K562 (cell line): ENCODE results near the gene SPHK2. TPM values are rescaled to one million over a fixed set of nuclear protein-coding genes. Genes with fewer than 3 reads are reported as not detected.
A peak's percentile ranks its signal among the peaks of the same experiment; 100 is the strongest.

Experiments
- BHLHE40 ChIP-seq: IDR thresholded peaks from 2 replicates; pipeline ENCODE4 v1.6.1; 2011; ENCODE audit warnings: low read length, improper control_type of control experiment
- CEBPB ChIP-seq: fragments of 450-650 bp; IDR thresholded peaks from 2 replicates; pipeline ENCODE4 v1.6.1; 2016; ENCODE audit warnings: missing genetic modification characterization, missing compliant biosample characterization
- JUN ChIP-seq, 2 experiments: sonication (generic) in 1 of 2; formaldehyde crosslinking in 1 of 2; IDR thresholded peaks; 2 replicates each; pipeline versions ENCODE4 v1.6.1 to v1.8.0; 2012 to 2022; ENCODE audit warnings: borderline replicate concordance in 2 of 2, mild to moderate bottlenecking in 2 of 2, improper control_type of control experiment in 1 of 2, low read depth in 1 of 2, low read length in 1 of 2, missing genetic modification reagents in 1 of 2
- LCOR ChIP-seq: sonication (generic); formaldehyde crosslinking; IDR thresholded peaks from 2 replicates; pipeline ENCODE4 v1.8.0; 2022; ENCODE audit warnings: mild to moderate bottlenecking, missing genetic modification reagents
- MAZ ChIP-seq, 2 experiments: fragments of 450-650 bp in 1 of 2; sonication (generic) in 1 of 2; formaldehyde crosslinking; IDR thresholded peaks in 1 of 2; conservative IDR thresholded peaks in 1 of 2; 2 replicates each; pipeline versions ENCODE4 v1.4.0 to v1.5.0; 2020; ENCODE audit warnings: mild to moderate bottlenecking in 1 of 2, missing genetic modification reagents in 1 of 2
- NRF1 ChIP-seq, 2 experiments: fragments of 450-650 bp; IDR thresholded peaks in 1 of 2; conservative IDR thresholded peaks in 1 of 2; 2 replicates each; pipeline ENCODE4 v1.6.1; 2014; ENCODE audit warnings: mild to moderate bottlenecking in 2 of 2
- RBM34 ChIP-seq: fragments of 200-400 bp; formaldehyde crosslinking; IDR thresholded peaks from 2 replicates; pipeline ENCODE4 v1.6.1; 2018; ENCODE audit warnings: low read length, borderline replicate concordance; ENCODE audit not compliant: insufficient read depth
- ZBTB7A ChIP-seq: IDR thresholded peaks from 2 replicates; pipeline ENCODE4 v1.6.1; 2011; ENCODE audit warnings: low read depth, mild to moderate bottlenecking, low read length, moderate library complexity, borderline replicate concordance; ENCODE audit not compliant: control insufficient read depth
- ZNF133 ChIP-seq: fragments of 250-450 bp; sonication (Bioruptor Pico); IDR thresholded peaks from 2 replicates; pipeline ENCODE4 v1.4.0; 2020; ENCODE audit warnings: mild to moderate bottlenecking
- polyA plus RNA-seq, 8 experiments: library from polyadenylated mRNA; depleted of rRNA in 4 of 8; stranded (reverse) in 5 of 8; unstranded in 3 of 8; fragments of >200 nt; fragmentation: Nextera tagmentation in 2 of 8; fragmentation: Illumina TruSeq in 1 of 8; extraction: Ambion mirVana in 2 of 8; extraction: Trizol in 1 of 8; gene quantifications; 2 replicates each; pipeline versions ENCODE4 v1.2.1 to v1.2.3, GENCODE V29; 2011 to 2014; ENCODE audit warnings: inconsistent platforms in 1 of 8, missing spikeins in 1 of 8
- total RNA-seq, 7 experiments: library from RNA; depleted of rRNA in 6 of 7; stranded (reverse); fragments of >200 nt in 6 of 7; fragmentation: Illumina TruSeq in 2 of 7; extraction: Trizol in 2 of 7; gene quantifications; 2 replicates each; pipeline versions ENCODE4 v1.2.1 to v1.2.3, GENCODE V29; 2011 to 2021; ENCODE audit warnings: low replicate concordance in 1 of 7
- TF ChIP-seq, protein P1 (sequence below): fragments of 150-350 bp; conservative IDR thresholded peaks from 2 replicates; pipeline ENCODE4 v1.6.1; 2014; ENCODE audit warnings: low read length
- TF ChIP-seq, protein P2 (sequence below): sonication (generic); formaldehyde crosslinking; IDR thresholded peaks from 2 replicates; pipeline ENCODE4 v1.5.0; 2020; ENCODE audit warnings: missing genetic modification reagents
- TF ChIP-seq, protein P3 (sequence below): fragments of 450-650 bp; formaldehyde crosslinking; IDR thresholded peaks from 2 replicates; pipeline ENCODE4 v1.4.0; 2022; ENCODE audit warnings: mild to moderate bottlenecking, moderate library complexity

Gene SPHK2
- total and polyA plus RNA-seq, 9 of the 15 experiments (the other 6 are each of a cell fraction or from before 2014, with no cell fraction given) = 0.10 to 15.2 (median 2.9) TPM

DNA sequence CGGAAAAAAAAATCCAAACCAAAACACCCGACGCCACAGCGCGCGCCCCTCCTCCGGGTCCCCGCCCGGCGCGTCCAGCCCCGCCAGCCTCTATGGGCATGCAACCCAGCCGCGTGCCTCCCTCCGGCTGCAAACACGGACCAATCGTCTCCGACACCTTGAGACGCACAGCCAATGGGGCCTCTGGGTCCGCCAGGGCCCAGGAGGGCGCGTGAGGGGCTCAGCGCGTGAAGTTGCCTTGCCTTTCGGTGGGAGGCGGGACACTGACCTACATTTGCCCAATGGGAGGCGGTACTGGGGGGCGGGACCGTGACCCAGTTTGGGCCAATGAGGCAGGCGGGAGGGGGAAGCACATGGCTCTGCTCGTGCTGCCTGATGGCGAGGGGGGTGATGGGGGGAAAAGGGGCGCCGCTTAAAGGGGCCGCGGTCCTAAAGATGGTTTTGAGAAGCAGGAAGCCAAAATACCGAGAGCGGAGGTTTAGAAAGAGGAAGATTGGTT, 18.2 kb downstream of the SPHK2 start (continued):
- TF ChIP-seq BHLHE40 (peak; percentile 92), RBM34 (no peak), CEBPB (tag) (0 out of 2 replicates have a peak, but pooled peaks have one; percentile 2), ZNF133 (CRISPR knock-in tag) (no peak), JUN (IDR thresholded peaks at IDR 0.05; ENCODE audit: borderline replicate concordance, low read depth, low read length) (peak; percentile 61; the same call in 1 of the 2 replicates), JUN (CRISPR knock-in tag; IDR thresholded peaks at IDR 0.05; ENCODE audit: borderline replicate concordance) (no peak; the same call in 1 of the 2 replicates), ZBTB7A (no peak; the same call in none of the 2 replicates), LCOR (CRISPR knock-in tag) (peak; percentile 84; the same call in 1 of the 2 replicates), MAZ (CRISPR knock-in tag; conservative IDR thresholded peaks at IDR 0.05 in 1 of 2, IDR thresholded peaks at IDR 0.05 in 1 of 2) (peak; percentile 93 to 96), NRF1 (conservative IDR thresholded peaks at IDR 0.05 in 1 of 2, IDR thresholded peaks at IDR 0.05 in 1 of 2) (peak; percentile 82 to 86)
- TF ChIP-seq, protein P1, sequence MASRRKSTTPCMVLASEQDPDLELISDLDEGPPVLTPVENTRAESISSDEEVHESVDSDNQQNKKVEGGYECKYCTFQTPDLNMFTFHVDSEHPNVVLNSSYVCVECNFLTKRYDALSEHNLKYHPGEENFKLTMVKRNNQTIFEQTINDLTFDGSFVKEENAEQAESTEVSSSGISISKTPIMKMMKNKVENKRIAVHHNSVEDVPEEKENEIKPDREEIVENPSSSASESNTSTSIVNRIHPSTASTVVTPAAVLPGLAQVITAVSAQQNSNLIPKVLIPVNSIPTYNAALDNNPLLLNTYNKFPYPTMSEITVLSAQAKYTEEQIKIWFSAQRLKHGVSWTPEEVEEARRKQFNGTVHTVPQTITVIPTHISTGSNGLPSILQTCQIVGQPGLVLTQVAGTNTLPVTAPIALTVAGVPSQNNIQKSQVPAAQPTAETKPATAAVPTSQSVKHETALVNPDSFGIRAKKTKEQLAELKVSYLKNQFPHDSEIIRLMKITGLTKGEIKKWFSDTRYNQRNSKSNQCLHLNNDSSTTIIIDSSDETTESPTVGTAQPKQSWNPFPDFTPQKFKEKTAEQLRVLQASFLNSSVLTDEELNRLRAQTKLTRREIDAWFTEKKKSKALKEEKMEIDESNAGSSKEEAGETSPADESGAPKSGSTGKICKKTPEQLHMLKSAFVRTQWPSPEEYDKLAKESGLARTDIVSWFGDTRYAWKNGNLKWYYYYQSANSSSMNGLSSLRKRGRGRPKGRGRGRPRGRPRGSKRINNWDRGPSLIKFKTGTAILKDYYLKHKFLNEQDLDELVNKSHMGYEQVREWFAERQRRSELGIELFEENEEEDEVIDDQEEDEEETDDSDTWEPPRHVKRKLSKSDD = no peak
- TF ChIP-seq, protein P2, sequence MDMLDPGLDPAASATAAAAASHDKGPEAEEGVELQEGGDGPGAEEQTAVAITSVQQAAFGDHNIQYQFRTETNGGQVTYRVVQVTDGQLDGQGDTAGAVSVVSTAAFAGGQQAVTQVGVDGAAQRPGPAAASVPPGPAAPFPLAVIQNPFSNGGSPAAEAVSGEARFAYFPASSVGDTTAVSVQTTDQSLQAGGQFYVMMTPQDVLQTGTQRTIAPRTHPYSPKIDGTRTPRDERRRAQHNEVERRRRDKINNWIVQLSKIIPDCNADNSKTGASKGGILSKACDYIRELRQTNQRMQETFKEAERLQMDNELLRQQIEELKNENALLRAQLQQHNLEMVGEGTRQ = peak; percentile 69
- TF ChIP-seq, protein P3, sequence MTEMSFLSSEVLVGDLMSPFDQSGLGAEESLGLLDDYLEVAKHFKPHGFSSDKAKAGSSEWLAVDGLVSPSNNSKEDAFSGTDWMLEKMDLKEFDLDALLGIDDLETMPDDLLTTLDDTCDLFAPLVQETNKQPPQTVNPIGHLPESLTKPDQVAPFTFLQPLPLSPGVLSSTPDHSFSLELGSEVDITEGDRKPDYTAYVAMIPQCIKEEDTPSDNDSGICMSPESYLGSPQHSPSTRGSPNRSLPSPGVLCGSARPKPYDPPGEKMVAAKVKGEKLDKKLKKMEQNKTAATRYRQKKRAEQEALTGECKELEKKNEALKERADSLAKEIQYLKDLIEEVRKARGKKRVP (CRISPR knock-in tag) = no peak
